ENCODE data around the gene ABCD2. TPM values are rescaled to one million over a fixed set of nuclear protein-coding genes. Genes with fewer than 3 reads are reported as not detected.

ABCD2 gene
- total and polyA plus RNA-seq, 9 of the 15 experiments (the other 6 are each of a cell fraction or from before 2014, with no cell fraction given), result 0.01 to 0.08 (median 0.04) TPM; not detected in 3

GRCh38 chr12:39643052-39643451, 23.4 kb upstream of the ABCD2 start (continued):
- TF ChIP-seq ZNF609 (CRISPR knock-in tag; IDR thresholded peaks at IDR 0.05; ENCODE audit: borderline replicate concordance) (no peak), THAP7 (CRISPR knock-in tag; IDR thresholded peaks at IDR 0.05) (no peak), NFXL1 (CRISPR knock-in tag; IDR thresholded peaks at IDR 0.05) (no peak), ZNF592 (IDR thresholded peaks at IDR 0.05) (no peak), HMG20B (CRISPR knock-in tag; IDR thresholded peaks at IDR 0.05) (no peak), PTBP1 (IDR thresholded peaks at IDR 0.05; ENCODE audit: low read depth, low read length) (no peak), DIDO1 (tag; IDR thresholded peaks at IDR 0.05; ENCODE audit: low read depth) (no peak), PHB (CRISPR knock-in tag; IDR thresholded peaks at IDR 0.05) (no peak)
- TF ChIP-seq, protein P1, sequence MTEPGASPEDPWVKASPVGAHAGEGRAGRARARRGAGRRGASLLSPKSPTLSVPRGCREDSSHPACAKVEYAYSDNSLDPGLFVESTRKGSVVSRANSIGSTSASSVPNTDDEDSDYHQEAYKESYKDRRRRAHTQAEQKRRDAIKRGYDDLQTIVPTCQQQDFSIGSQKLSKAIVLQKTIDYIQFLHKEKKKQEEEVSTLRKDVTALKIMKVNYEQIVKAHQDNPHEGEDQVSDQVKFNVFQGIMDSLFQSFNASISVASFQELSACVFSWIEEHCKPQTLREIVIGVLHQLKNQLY (CRISPR knock-in tag; conservative IDR thresholded peaks at IDR 0.05), result no peak
- TF ChIP-seq, protein P2, sequence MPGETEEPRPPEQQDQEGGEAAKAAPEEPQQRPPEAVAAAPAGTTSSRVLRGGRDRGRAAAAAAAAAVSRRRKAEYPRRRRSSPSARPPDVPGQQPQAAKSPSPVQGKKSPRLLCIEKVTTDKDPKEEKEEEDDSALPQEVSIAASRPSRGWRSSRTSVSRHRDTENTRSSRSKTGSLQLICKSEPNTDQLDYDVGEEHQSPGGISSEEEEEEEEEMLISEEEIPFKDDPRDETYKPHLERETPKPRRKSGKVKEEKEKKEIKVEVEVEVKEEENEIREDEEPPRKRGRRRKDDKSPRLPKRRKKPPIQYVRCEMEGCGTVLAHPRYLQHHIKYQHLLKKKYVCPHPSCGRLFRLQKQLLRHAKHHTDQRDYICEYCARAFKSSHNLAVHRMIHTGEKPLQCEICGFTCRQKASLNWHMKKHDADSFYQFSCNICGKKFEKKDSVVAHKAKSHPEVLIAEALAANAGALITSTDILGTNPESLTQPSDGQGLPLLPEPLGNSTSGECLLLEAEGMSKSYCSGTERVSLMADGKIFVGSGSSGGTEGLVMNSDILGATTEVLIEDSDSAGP (CRISPR knock-in tag; IDR thresholded peaks at IDR 0.05), result no peak
- TF ChIP-seq, protein P3, sequence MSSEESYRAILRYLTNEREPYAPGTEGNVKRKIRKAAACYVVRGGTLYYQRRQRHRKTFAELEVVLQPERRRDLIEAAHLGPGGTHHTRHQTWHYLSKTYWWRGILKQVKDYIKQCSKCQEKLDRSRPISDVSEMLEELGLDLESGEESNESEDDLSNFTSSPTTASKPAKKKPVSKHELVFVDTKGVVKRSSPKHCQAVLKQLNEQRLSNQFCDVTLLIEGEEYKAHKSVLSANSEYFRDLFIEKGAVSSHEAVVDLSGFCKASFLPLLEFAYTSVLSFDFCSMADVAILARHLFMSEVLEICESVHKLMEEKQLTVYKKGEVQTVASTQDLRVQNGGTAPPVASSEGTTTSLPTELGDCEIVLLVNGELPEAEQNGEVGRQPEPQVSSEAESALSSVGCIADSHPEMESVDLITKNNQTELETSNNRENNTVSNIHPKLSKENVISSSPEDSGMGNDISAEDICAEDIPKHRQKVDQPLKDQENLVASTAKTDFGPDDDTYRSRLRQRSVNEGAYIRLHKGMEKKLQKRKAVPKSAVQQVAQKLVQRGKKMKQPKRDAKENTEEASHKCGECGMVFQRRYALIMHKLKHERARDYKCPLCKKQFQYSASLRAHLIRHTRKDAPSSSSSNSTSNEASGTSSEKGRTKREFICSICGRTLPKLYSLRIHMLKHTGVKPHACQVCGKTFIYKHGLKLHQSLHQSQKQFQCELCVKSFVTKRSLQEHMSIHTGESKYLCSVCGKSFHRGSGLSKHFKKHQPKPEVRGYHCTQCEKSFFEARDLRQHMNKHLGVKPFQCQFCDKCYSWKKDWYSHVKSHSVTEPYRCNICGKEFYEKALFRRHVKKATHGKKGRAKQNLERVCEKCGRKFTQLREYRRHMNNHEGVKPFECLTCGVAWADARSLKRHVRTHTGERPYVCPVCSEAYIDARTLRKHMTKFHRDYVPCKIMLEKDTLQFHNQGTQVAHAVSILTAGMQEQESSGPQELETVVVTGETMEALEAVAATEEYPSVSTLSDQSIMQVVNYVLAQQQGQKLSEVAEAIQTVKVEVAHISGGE (CRISPR knock-in tag; IDR thresholded peaks at IDR 0.05), result no peak
